ENCODE measurements around the gene HS3ST4. TPM values are rescaled to one million over a fixed set of nuclear protein-coding genes. Genes with fewer than 3 reads are reported as not detected.

The HS3ST4 gene
- total and polyA plus RNA-seq, 2 experiments from 2014 or later, result 0.44 to 2.1 TPM

- H3K9me3 Mint-ChIP-seq, result peaks cover 81% of the 10 kb centered on the region
- H3K4me1 Mint-ChIP-seq, result peaks cover 7% of the 10 kb centered on the region
- peaks cover 1% of the 10 kb centered on the region for H3K27me3 Mint-ChIP-seq (ENCODE audit: insufficient read depth, low read depth, poor library complexity)
- no peak for ATAC-seq
- H2AFZ ChIP-seq, result no peak overlapping the region
- peaks cover 7% of the 10 kb centered on the region; the same call in 1 of the 2 replicates for H3K4me1 ChIP-seq (ENCODE audit: insufficient read depth)
- no peaks in the 10 kb centered on the region for H3K79me2 ChIP-seq (replicated peaks; ENCODE audit: insufficient read depth)
- H3F3A ChIP-seq (replicated peaks; ENCODE audit: low read depth), result no peaks in the 10 kb centered on the region
- H3K27ac ChIP-seq (ENCODE audit: low read depth), result no peak overlapping the region
- H3K4me3 Mint-ChIP-seq, result no peak overlapping the region
- no peak overlapping the region for H3K4me2 ChIP-seq
- no peak overlapping the region for H3K4me3 ChIP-seq
- no peak for DNase-seq (ENCODE audit: low spot score)
- H3K36me3 Mint-ChIP-seq (ENCODE audit: low read depth), result peaks cover 19% of the 10 kb centered on the region
- TF ChIP-seq ETS1 (IDR thresholded peaks at IDR 0.05) (no peak), NANOG (IDR thresholded peaks at IDR 0.05; ENCODE audit: borderline replicate concordance) (no peak), REST (IDR thresholded peaks at IDR 0.05; ENCODE audit: unreplicated experiment) (no peak), EZH2phosphoT487 (IDR thresholded peaks at IDR 0.05; ENCODE audit: unreplicated experiment) (no peak), CTCF (conservative IDR thresholded peaks at IDR 0.05; ENCODE audit: low read depth in 2 of 2) (no peak), ZNF331 (CRISPR knock-in tag; IDR thresholded peaks at IDR 0.05; ENCODE audit: low read depth) (no peak), POLR2AphosphoS5 (IDR thresholded peaks at IDR 0.05; ENCODE audit: low read depth) (no peak)
- no peaks in the 10 kb centered on the region for H3K9me2 ChIP-seq (ENCODE audit: insufficient read depth)
- no peaks in the 10 kb centered on the region for H4K20me1 ChIP-seq (replicated peaks; ENCODE audit: insufficient read depth)
- H3K36me3 ChIP-seq (ENCODE audit: insufficient read depth), result no peaks in the 10 kb centered on the region
- H3K27me3 ChIP-seq (ENCODE audit: insufficient read depth), result no peaks in the 10 kb centered on the region
- H3K27ac Mint-ChIP-seq, result no peak overlapping the region
Observed at GRCh38 chr16:25750488-25751216, 58.9 kb downstream of the HS3ST4 start.

GRCh38 chr16:25751230-25751835, 59.6 kb downstream of the HS3ST4 start:
- H3K9me2 ChIP-seq (ENCODE audit: insufficient read depth), result no peaks in the 10 kb centered on the region
- H3K79me2 ChIP-seq (replicated peaks; ENCODE audit: insufficient read depth), result no peaks in the 10 kb centered on the region
- Mint-ChIP-seq H3K36me3 (ENCODE audit: low read depth) (peaks cover 25% of the 10 kb centered on the region), H3K27ac (no peak overlapping the region), H3K9me3 (peaks cover 81% of the 10 kb centered on the region), H3K27me3 (ENCODE audit: insufficient read depth, low read depth, poor library complexity) (peaks cover 1% of the 10 kb centered on the region), H3K4me3 (no peak overlapping the region), H3K4me1 (peaks cover 7% of the 10 kb centered on the region)
- ATAC-seq (no peak), DNase-seq (ENCODE audit: low spot score) (no peak)
- H3K4me2 ChIP-seq, result no peak overlapping the region
- H2AFZ ChIP-seq, result no peak overlapping the region
- H3K4me1 ChIP-seq (ENCODE audit: insufficient read depth), result peaks cover 7% of the 10 kb centered on the region; the same call in 1 of the 2 replicates
- no peaks in the 10 kb centered on the region for H3F3A ChIP-seq (replicated peaks; ENCODE audit: low read depth)
- no peak overlapping the region for H3K4me3 ChIP-seq
- no peak overlapping the region for H3K27ac ChIP-seq (ENCODE audit: low read depth)
- H4K20me1 ChIP-seq (replicated peaks; ENCODE audit: insufficient read depth), result no peaks in the 10 kb centered on the region
- no peaks in the 10 kb centered on the region for H3K27me3 ChIP-seq (ENCODE audit: insufficient read depth)
- H3K36me3 ChIP-seq (ENCODE audit: insufficient read depth), result no peaks in the 10 kb centered on the region
- TF ChIP-seq EZH2 (IDR thresholded peaks at IDR 0.05; ENCODE audit: low read depth, unreplicated experiment) (no peak), JUNB (IDR thresholded peaks at IDR 0.05; ENCODE audit: unreplicated experiment) (no peak), CREB1 (CRISPR knock-in tag; IDR thresholded peaks at IDR 0.05; ENCODE audit: low read depth) (no peak), ZNF114 (CRISPR knock-in tag; IDR thresholded peaks at IDR 0.05) (no peak), STAT1 (IDR thresholded peaks at IDR 0.05; ENCODE audit: unreplicated experiment) (no peak), ETS1 (IDR thresholded peaks at IDR 0.05) (no peak), NANOG (IDR thresholded peaks at IDR 0.05; ENCODE audit: borderline replicate concordance) (no peak), CTCF (conservative IDR thresholded peaks at IDR 0.05; ENCODE audit: low read depth in 2 of 2) (no peak)
